DOHH2 (cell line): ENCODE data around the gene TLE2.

Experiments used
- H3F3A ChIP-seq: fragments of 200-600 bp; sonication (generic), shearing (Covaris generic); 2 replicates; pipeline ENCODE4 v1.6.0; 2016; ENCODE audit warnings: antibody characterized with exemption, mild to moderate bottlenecking; ENCODE audit not compliant: control insufficient read depth, insufficient read depth
- H3K27ac ChIP-seq: fragments of 200-600 bp; sonication (generic); 2 replicates; pipeline ENCODE4 v1.5.1; 2014; ENCODE audit warnings: low read depth, mild to moderate bottlenecking, low read length, moderate library complexity
- H3K27me3 ChIP-seq: fragments of 200-600 bp; sonication (generic); 2 replicates; pipeline ENCODE4 v1.6.1; 2014; ENCODE audit warnings: mild to moderate bottlenecking, low read length, mixed read lengths; ENCODE audit not compliant: control insufficient read depth
- H3K36me3 ChIP-seq: fragments of 200-600 bp; sonication (generic); 2 replicates; pipeline ENCODE4 v1.6.1; 2014; ENCODE audit warnings: mild to moderate bottlenecking, low read length, moderate library complexity, mixed read lengths; ENCODE audit not compliant: control insufficient read depth
- H3K4me1 ChIP-seq: fragments of 200-600 bp; sonication (generic); 2 replicates; pipeline ENCODE4 v1.6.1; 2014; ENCODE audit warnings: mild to moderate bottlenecking, low read length, mixed read lengths; ENCODE audit not compliant: control insufficient read depth
- H3K4me2 ChIP-seq: fragments of 200-600 bp; sonication (generic); 2 replicates; pipeline ENCODE4 v1.6.0; 2014; ENCODE audit warnings: mild to moderate bottlenecking, low read length, moderate library complexity
- H3K4me3 ChIP-seq: fragments of 200-600 bp; sonication (generic); 2 replicates; pipeline ENCODE4 v1.5.1; 2014; ENCODE audit warnings: mild to moderate bottlenecking, low read length, mixed read lengths
- H3K79me2 ChIP-seq: fragments of 200-600 bp; sonication (generic); 2 replicates; pipeline ENCODE4 v1.6.1; 2014; ENCODE audit warnings: mild to moderate bottlenecking, low read length, mixed read lengths; ENCODE audit not compliant: control insufficient read depth
- H3K9me2 ChIP-seq: fragments of 200-600 bp; sonication (generic); replicated peaks from 2 replicates; pipeline ENCODE4 v1.6.1; 2014; ENCODE audit warnings: mild to moderate bottlenecking, low read length, mixed read lengths; ENCODE audit not compliant: control insufficient read depth
- H3K9me3 ChIP-seq: fragments of 200-600 bp; sonication (generic); 2 replicates; pipeline ENCODE4 v1.6.1; 2014; ENCODE audit warnings: antibody characterized with exemption, low read length, mixed read lengths; ENCODE audit not compliant: control insufficient read depth, insufficient read depth
- H4K20me1 ChIP-seq: fragments of 200-600 bp; sonication (generic); 2 replicates; pipeline ENCODE4 v1.6.0; 2014; ENCODE audit warnings: low read depth, mild to moderate bottlenecking, antibody characterized with exemption, low read length, moderate library complexity; ENCODE audit not compliant: control insufficient read depth, insufficient read depth
- EZH2phosphoT487 ChIP-seq: fragments of 200-600 bp; sonication (generic); IDR thresholded peaks from 2 replicates; pipeline ENCODE4 v1.6.1; 2017; ENCODE audit warnings: borderline replicate concordance, mild to moderate bottlenecking, antibody characterized with exemption, low read length, moderate library complexity, mixed read lengths
- TF ChIP-seq, protein P1 (sequence below): fragments of 200-600 bp; sonication (generic); IDR thresholded peaks from one replicate; pipeline ENCODE4 v1.5.1; 2014; ENCODE audit warnings: antibody characterized with exemption, mild to moderate bottlenecking, low read depth, low read length; ENCODE audit not compliant: poor library complexity, severe bottlenecking

Gene TLE2

DNA sequence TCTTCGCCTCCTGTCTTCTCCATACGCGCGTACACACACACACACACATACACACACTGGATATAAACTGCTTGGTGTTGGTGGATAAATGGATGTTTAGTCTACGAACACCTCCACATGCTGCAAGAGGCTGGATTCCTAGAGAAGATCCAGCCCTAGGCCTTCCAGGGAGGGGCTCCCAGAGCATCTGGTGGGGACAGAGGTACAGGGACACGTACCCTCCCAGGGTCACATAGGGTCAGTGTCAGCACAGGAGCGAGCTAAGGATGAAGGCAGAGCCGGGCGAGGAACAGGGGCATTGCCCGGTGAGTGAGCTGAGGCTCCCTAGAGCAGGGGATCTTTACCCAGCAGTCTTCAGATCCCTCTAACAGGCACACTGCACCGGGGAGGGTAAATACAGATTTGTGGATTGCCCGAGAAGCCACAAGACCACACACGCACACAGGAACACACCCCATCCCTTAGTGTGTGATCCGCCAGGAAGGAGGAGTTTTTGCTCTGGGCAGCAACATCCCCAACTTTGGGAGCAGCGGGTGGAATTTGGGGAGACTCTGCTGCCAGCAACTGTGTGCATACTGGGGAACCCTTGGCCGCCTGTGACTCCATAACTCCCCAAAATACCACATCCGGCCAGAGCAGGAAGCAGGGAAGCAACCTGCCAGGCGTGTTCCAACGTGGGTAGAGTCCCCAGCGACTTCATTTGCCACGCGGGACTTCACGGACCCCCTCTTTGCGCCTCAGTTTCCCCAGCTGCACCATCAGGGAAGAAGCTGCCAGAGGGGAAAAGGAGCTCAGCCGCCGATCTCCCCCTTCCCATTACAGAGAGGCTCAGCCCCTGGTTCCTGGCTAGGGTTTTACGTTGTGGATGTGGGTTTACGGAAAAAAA lies 5.8 kb upstream of the TLE2 start:
- no peaks in the 10 kb centered on the region for H3K36me3 ChIP-seq
- TF ChIP-seq EZH2phosphoT487 = no peak
- TF ChIP-seq, protein P1, sequence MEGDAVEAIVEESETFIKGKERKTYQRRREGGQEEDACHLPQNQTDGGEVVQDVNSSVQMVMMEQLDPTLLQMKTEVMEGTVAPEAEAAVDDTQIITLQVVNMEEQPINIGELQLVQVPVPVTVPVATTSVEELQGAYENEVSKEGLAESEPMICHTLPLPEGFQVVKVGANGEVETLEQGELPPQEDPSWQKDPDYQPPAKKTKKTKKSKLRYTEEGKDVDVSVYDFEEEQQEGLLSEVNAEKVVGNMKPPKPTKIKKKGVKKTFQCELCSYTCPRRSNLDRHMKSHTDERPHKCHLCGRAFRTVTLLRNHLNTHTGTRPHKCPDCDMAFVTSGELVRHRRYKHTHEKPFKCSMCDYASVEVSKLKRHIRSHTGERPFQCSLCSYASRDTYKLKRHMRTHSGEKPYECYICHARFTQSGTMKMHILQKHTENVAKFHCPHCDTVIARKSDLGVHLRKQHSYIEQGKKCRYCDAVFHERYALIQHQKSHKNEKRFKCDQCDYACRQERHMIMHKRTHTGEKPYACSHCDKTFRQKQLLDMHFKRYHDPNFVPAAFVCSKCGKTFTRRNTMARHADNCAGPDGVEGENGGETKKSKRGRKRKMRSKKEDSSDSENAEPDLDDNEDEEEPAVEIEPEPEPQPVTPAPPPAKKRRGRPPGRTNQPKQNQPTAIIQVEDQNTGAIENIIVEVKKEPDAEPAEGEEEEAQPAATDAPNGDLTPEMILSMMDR = no peak
- H3K27me3 ChIP-seq = peaks cover 37% of the 10 kb centered on the region
- peaks cover 8% of the 10 kb centered on the region for H3F3A ChIP-seq
- H3K4me1 ChIP-seq = peaks cover 17% of the 10 kb centered on the region
- no peaks in the 10 kb centered on the region for H3K9me3 ChIP-seq
- peak overlapping the region; percentile 16; the same call in 1 of the 2 replicates for H3K27ac ChIP-seq
- peak overlapping the region; percentile 77 for H3K4me3 ChIP-seq
- H4K20me1 ChIP-seq = 0 out of 2 replicates have a peak, but pooled peaks cover 4% of the 10 kb centered on the region
- H3K4me2 ChIP-seq = peak overlapping the region; percentile 96
- H3K79me2 ChIP-seq = no peaks in the 10 kb centered on the region
- no peaks in the 10 kb centered on the region for H3K9me2 ChIP-seq

DNA sequence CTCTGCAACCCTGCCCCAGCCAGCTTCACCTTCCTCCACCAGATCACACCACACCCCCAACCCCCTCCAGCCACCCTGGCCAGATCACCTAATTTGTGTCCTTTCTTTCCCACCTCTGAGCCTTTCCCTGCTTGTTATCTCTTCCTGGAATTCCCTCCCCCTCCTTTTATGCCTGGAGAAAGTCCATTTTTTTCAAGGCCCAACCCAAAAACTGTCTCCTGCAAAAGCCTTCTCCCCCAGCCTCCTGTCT lies 5.3 kb upstream of the TLE2 start:
- Histone ChIP-seq H3K27ac (no peak overlapping the region), H3K4me3 (no peak overlapping the region), H3K4me2 (0 out of 2 replicates have a peak overlapping the region, but pooled peaks have one; percentile 96), H3K27me3 (peaks cover 42% of the 10 kb centered on the region), H3K9me3 (no peaks in the 10 kb centered on the region), H3F3A (peaks cover 8% of the 10 kb centered on the region), H3K79me2 (no peaks in the 10 kb centered on the region), H3K36me3 (no peaks in the 10 kb centered on the region), H3K9me2 (no peaks in the 10 kb centered on the region), H3K4me1 (peaks cover 17% of the 10 kb centered on the region), H4K20me1 (0 out of 2 replicates have a peak, but pooled peaks cover 4% of the 10 kb centered on the region)
- no peak for TF ChIP-seq EZH2phosphoT487
- TF ChIP-seq, protein P1 = no peak

DNA sequence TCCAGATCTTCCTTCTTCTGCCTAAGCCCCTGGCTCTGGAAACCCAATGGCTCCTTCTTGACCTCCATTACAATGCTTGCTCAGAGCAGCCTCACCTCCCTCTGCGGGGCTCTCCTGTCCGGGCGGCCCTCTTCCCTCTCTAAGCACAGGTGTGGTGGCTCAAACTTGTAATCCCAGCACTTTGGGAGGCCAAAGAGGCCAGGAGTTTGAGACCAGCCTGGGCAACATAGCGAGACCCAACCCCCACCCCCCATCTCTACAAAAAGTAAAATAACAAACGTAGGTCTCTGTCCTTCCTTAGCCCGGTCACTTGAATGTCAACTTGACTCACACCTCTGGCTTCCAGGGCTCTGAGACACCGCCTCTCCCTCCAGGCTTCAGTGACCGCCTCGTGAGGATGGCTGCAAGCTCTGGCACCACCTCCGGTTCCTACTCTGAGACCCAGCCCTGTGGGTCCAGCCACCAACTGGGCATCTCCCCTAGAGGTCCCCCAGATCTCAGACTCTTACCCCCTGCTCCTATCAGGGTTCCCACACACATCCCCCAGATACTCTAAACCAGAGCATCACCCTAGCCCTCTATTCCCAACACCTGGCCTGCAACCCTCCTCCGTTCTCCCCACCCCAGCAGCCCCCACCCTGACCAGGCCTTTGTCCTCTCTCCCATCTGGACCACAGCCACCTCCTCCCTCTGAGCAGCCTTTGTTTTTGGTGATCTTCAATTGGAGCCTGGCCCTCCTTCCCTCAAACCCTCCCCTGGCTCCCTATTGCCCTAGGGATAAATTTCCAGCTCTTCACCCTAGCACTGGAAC lies 4.7 kb upstream of the TLE2 start:
- Histone ChIP-seq H3K4me1 (peaks cover 18% of the 10 kb centered on the region), H3K9me2 (no peaks in the 10 kb centered on the region), H3K4me2 (no peak overlapping the region), H3K36me3 (no peaks in the 10 kb centered on the region), H3F3A (peaks cover 8% of the 10 kb centered on the region), H4K20me1 (0 out of 2 replicates have a peak, but pooled peaks cover 4% of the 10 kb centered on the region), H3K4me3 (no peak overlapping the region), H3K9me3 (no peaks in the 10 kb centered on the region), H3K79me2 (no peaks in the 10 kb centered on the region), H3K27me3 (peaks cover 44% of the 10 kb centered on the region), H3K27ac (no peak overlapping the region)
- no peak for TF ChIP-seq EZH2phosphoT487
- TF ChIP-seq, protein P1 = no peak
